Esophagus muscularis mucosa (tissue), 4 donors: Measurements from ENCODE around the gene ARHGAP40.

ENCODE experiments used
- CTCF ChIP-seq, 3 experiments: fragments of 200-600 bp in 2 of 3; fragments of 450-650 bp in 1 of 3; sonication (generic) in 2 of 3; IDR thresholded peaks; one replicate each; pipeline ENCODE4 v1.5.1; 2017 to 2019; ENCODE audit warnings: antibody characterized with exemption in 3 of 3, mild to moderate bottlenecking in 2 of 3, moderate library complexity in 1 of 3
- EP300 ChIP-seq: sonication (generic); formaldehyde crosslinking; IDR thresholded peaks from one replicate; pipeline ENCODE4 v1.6.1; 2017; ENCODE audit warnings: antibody characterized with exemption
- POLR2A ChIP-seq: fragments of 450-650 bp; IDR thresholded peaks from one replicate; pipeline ENCODE4 v1.6.1; 2017; ENCODE audit warnings: antibody characterized with exemption, moderate library complexity, mild to moderate bottlenecking, low read depth
- POLR2AphosphoS5 ChIP-seq, 2 donors: sonication (generic); formaldehyde crosslinking; IDR thresholded peaks; one replicate each; pipeline ENCODE4 v1.6.1; 2017; ENCODE audit warnings: antibody characterized with exemption in 2 of 2

DNA sequence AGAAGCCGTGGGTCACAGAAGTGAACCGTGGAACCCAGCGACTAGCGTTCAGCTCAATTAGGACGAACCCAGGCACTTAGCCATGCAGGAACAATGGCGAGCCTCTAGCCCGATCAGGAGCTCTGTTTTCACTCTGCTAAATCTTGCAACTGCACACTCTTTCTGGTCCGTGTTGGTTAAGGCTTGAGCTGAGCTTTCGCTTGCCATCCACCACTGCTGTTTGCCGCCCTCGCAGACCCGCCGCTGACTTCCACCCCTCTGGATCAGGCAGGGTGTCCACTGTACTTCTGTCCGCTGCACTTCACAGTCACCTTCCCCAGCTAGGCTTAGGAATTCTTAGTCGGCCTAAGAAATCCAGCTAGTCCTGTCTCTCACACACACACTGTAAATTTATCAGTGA is 96.9 kb downstream of the ARHGAP40 start:
- no peak for TF ChIP-seq CTCF (IDR thresholded peaks at IDR 0.05)
- no peak for TF ChIP-seq POLR2A
- no peak for TF ChIP-seq EP300
- no peak for TF ChIP-seq POLR2AphosphoS5 (IDR thresholded peaks at IDR 0.05)
